GM18502 (cell line): Measurements from ENCODE around the gene TSR3.

Experiments
- ATAC-seq: cut with Tn5 transposase; IDR thresholded peaks from one replicate; pipeline ENCODE4 v1.9.1; 2021; ENCODE audit warnings: mild to moderate bottlenecking; ENCODE audit not compliant: unreplicated experiment, poor library complexity

The TSR3 gene

DNA sequence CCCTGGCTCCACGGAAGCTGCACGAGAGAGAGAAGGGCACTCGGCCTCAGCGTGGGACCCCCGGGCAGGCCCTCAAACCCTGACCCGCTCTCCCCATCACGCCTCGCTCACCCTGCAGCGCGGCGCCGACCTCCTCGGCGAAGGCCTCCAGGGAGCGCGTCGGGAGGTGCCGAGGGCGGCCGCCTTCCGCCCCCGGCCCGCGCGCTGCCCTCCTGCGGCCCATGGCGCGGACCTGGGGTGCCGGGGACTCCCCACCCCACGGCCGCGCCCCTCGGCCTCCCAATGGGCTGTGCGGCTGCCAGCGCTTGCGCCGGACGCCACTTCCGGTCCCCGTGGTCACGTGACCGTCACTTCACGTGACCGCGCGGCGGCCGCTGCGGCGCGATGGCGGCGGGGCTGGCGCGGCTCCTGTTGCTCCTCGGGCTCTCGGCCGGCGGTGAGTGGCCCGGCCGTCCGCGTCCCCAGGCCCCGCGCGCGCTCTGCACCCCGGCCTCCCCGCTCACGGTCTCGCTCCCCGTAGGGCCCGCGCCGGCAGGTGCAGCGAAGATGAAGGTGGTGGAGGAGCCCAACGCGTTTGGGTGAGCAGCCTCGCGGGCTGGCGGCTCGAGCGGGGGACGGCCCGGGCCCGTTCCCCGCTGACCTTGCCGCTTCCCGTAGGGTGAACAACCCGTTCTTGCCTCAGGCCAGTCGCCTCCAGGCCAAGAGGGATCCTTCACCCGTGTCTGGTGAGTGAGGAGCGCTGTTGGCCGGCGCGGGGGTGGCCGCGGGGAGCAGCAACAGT lies at the start of gene TSR3, which contains the start of gene GNPTG:
TSR3 (minus strand) TSS at position 297 of the 781 bp plus-strand sequence; CDS start at position 223, 74 bp downstream.
GNPTG (plus strand) TSS at position 350 of the 781 bp plus-strand sequence; CDS start at position 385, 35 bp downstream.
- ATAC-seq, result peak; percentile 70

DNA sequence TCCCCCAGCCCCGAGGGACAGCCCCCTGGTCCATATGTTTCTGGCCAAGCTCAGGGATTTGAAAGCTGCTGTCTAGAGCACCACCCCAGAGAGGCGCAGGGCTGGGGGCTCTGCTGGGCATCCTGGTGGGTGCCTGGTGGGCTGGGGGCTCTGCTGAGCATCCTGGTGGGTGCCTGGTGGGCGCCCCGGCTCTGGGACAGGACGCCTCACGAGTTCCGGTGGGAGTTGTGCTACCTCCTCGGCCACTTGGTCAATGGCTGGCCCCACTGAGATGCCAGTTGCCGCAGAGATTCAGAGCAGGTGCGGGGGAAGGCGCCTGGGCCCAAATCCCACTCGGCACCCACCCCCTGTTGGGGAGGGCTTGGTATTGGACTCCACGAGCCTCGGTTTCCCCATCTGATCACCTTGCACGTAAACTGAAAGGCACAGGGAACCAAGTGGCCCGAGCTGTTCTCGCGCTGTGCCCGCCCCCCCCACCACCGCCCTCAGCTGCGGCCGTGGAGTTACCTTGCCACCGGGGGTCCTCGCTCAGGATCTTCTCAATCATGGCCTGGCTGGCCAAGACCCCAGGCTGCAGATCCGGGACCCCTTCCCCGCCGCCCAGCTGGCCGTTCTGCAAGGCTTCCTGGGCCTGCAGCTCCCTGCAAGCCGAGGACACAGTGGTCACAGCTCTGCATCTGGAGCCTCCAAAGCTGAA lies 49.5 kb upstream of the TSR3 start:
- no peak for ATAC-seq

DNA sequence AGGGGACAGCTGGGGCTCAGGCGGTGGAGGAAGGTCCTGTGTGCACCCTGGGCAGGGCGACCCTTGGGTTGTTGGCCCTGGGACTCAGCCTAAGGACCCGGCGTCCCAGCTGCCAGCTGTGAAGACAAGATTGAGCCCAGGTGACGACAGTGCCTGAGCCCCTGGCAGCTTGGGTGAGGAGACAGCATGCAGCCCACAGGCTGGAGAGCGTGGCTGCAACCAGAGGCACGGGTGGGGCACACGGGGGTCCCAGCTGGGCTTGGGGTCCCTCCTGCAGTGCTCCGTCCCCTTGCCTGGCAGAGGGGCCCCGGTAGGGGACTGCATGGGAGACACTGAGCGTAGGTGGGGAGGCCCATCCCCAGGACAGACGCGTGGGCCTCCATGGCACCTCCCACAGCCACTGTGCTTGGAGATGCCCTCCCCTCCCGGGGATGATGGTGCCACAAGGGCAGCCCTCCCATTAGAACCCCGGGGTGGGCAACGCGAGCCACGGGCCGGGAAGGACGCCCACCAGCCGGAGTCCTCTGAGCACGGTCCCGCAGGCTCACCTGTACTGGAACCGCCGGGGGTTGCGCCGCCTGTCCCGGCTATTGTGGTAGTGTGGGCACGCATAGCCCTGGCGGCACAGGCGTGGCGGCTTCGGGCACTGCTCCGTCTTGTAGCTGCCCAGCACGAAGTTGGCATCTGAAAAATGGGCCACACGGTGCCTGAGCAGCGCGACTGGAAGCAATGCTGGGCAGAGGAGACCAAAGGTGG lies 47.3 kb upstream of the TSR3 start:
- ATAC-seq, result no peak

DNA sequence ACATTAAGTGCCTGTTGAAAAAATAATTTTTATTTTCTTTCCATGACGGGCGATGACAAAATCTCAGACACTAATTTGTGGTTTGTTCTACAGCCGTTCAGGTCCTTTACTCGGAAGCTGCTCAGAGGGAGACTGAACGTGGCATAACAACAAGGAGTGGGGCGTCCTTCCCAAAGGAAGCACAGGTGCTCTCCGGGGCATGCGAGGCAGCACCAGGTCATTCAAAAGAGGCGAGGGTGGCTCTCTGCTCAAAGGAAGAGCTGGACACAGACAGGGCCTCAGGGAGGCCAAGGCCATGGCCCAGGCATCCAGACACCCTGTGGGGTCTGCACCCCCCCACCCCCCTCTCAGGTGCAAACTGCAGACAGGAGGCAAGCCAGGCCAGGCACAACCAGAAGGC lies 46.7 kb upstream of the TSR3 start:
- ATAC-seq, result no peak

DNA sequence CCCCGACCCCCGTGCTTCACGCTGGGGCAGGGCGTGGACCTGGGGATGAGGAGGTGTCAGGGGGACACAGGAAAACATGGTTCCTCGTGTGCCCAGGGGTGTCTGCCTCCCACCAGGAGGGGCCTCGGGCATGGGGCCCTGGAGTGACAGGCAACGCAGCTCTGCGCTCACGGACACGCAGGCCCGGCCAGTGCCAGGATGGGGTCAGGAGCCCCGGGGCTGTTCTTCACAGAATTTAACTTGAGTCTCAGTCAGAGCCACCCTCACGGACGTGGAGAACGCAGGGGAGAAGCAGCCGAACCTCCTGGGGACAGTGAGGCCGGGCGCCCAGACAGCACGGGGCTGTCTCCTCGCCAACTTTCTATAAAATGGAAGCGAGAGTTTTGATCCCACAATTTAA lies 46.1 kb upstream of the TSR3 start:
- no peak for ATAC-seq

DNA sequence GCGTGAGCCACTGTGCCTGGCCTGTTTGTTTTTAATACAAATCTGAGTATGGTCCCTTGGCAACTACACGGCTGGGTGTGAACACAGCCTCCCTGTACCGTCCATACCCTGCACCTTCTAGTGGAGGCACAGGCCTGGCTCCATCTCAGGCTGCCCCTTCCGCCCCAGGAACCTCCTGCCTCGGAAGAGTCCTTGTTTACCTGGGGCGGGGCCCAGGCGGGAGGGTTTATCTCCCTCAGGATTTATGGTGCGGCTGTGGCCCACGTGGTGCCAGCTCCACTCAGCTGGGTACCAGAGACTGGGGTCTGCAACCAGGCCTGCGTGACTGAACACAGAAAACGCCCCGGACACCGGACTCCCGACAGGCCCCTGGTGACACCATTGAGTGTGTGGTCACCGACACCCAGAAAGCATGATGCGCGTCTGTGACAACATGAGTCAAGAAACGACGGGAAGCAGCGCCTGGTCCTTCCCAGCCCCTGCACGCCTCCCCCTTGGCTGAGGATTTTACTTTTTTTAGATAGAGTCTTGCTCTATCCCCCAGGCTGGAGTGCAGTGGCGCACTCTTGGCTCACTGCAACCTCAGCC lies 43.9 kb upstream of the TSR3 start:
- no peak for ATAC-seq

DNA sequence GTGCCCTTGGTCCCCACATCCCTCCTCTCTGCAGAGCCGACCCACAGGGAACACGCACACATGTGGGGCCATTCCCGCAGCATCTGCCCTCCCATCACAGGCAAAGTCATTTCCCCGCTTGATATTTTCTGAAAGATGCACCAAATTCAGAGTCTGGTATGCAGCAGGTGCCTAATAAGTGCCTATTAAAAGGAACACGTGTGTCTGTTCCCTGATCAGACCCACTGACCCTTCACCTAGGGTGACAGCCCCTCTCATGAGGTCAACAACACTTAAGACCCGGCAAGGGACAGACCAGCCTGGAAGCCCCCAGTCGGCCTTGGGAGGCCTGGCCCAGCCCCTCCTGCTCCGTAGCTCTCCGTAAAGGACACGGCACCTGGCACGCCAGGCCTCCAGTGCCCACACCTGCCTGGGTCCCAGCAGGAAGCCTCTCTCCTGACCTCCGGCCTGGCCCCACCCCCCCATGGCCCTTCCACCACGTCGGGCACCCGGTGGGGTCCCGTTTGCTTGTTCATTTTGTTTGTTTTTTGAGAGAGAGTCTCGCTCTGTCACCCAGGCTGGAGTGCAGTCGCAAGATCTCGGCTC lies 42.8 kb upstream of the TSR3 start:
- no peak for ATAC-seq

DNA sequence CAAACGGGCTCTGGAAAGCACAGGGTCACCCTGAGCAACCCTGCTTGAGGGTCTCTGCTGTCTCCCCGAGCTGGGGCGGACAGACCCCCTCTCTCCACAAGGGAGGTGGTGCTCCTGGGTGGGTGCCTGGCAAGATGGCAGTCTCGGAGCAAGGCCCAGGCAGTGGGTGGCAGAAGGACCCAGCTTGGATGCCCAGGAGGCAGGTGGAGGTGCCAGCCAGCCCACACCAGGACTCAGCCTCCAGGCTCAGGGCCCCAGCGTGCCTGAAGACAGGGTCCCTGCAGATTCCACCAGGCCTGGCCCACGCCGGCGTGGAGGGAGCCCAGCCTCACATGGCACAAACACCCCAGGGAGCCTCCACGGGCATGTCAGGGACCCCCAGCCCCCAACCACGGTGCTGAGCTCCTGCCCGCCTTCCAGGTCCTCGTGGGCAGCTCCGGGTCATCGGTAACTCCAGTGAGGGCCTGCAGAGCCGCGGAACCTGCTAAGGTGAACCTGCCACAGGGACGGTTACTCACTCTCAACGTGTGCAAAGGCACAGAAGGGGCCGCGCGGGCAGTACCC lies 42.0 kb upstream of the TSR3 start:
- no peak for ATAC-seq

DNA sequence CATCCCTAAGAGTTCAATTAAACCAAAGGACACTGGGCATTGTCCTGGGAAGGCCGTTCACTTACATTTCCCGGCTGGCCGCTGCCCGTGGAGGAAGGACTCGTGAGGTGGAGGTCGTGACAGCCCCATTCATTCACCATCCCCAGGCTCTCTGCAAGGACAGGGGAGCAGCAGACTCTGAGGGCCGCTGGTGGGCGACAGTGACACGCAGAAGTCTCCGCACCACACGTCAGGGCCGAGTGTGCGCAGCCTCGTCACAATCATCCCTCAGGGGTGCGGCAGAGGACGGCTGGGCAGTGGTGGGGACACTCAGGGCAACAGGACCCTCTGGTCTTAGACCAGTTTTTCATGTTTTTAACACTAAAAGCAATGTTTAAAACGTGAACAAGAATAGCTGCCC lies 41.1 kb upstream of the TSR3 start:
- no peak for ATAC-seq

DNA sequence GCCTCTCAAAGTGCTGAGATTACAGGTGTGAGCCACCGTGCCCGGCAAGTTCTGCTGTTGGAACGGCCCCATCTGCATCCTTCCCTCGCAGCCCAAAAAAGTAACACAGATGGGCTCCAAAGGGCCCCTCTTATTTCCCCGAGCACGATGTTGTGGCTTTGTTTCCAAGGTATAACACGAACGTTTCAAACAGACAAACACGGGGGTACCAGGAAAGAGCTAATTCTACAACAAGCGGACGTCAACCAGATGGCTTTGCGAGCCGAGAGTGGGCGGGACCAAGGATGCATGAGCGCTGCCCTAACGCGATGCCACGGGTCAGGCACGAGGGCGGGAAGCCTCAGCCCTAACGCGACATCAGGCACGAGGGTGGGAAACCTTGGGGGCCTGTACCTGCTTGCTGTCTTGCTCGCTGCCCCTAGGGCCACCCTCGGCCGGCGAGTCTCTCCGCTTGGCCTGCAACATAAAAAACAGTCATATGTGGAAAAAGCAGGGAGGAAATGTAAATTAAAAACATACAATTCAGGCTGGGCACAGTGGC lies 38.6 kb upstream of the TSR3 start:
- ATAC-seq, result no peak

DNA sequence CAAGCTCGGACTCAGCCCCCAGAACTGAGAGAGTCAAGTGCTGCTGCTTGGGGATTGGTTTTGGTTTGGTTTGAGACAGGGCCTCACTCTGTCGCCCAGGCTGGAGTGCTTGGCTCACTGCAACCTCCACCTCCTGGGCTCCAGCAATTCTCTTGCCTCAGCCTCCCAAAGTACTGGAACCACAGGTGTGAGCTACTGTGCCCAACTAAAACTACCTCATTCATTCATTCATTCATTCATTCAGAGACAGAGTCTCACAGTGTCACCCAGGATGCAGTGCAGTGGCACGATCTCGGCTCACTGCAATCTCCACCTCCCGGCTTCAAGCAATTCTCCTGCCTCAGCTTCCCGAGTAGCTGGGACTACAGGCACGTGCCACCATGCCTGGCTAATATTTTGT lies 38.1 kb upstream of the TSR3 start:
- ATAC-seq, result no peak

DNA sequence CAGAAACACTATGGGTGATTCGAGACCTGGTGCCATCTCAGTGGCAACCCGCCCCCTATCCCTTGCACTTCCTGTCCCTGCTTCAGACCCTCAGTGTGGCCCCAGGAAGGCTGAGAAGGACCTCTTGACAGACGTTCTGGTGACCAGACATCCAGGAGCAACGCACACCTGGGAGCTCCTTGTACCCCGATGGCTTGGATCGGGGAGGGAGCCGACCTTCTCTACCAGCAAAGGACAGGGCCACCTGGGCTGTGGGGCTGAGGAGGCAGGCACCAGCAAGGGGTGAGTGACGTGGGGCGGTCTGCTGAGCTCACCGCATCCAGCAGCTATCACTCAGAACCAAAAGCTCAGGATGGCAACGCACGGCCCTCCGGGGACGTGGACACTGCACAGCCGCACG lies 35.7 kb upstream of the TSR3 start:
- no peak for ATAC-seq

DNA sequence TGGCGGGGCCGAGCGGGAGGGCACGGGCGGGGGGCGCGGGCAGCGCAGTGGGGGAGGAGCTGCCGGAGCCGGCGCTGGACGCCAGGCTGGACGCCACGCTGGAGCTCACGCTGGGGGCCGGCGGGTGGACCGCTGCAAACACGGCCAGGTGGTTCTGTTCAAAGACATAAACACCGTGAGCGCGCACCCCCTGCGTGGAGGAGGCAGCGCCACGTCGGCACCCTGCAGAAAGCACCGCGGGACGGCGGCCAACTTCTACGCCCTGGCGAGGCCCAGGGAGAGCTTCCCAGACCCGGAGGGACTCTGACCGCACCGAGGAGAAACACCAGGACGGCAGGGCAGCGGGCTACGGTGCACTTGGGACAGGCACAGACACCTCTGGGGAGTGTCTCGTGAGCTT lies 33.6 kb upstream of the TSR3 start:
- no peak for ATAC-seq

DNA sequence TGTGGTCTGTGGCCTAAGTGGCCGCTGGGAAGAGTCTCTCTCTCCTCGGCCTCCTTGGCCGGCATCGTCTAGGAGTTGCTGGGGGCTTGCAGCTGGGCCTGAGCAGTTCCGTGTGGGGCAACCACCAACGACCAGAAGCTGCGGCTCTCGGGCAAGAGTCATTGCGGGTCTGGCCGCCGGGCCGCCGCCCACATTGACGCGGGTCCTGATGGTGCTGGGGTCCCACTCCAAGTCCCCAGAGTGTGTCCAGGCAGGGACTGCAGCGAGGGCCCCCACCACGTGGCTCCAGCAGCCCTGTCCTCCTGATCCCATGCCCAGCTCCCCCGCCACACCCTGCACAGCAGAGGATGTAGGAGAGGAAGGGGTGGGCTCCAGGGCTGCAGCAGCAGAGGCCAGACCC lies 31.9 kb upstream of the TSR3 start:
- ATAC-seq, result no peak

DNA sequence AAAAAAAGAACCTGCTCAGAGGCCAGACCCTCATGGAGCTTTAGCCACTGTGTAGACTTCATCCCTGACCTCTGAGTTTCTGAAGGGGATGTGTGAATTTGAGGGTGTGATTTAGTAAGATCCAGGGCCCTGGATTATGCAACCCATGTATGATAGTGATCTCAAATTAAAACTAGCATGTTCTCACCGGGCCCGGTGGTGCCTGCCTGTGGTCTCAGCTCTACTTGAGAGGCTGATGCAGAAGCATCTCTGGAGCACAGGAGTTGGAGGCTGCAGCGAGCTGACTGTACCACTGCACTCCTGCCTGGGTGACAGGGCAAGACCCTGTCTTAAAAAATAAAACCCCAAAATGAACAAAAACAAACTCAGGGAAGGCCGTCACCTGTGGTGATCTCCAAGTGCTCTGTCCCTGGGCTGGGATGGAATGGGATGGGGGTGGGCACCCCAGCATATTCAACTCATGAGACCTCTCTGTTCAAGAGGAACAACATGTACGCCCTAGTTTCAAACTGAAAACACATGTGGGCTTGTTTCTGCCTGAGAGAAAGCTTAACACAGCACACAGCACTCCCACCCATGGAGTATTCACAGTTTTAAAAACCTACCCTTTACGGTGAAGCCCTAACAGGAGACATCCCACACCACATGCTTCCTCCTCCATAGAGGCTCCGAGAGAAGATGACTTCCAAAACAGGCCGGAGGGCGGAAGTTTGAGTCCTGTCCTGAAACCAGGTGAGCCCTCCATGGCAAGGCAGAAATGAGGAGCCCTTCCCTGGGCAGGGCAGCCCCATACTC lies 30.1 kb upstream of the TSR3 start:
- ATAC-seq, result no peak

DNA sequence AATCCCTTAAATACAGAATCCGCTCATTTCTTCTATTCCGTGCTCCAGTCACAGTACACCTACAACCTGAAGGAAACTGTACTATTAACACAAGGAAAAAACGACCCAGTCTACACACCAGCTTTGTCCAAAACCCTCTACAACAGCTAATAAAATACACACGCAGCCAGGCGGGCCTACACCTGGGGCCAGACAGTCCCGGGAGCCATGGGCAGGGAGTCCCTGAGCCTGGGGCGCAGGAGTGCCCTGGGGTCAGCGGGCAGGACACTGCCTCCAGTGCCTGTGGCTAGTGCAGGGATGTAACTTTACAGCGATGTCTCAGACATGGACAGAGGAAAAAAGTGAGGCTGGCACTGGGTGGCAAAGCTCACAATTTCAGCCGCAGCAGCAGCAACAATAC lies 28.5 kb upstream of the TSR3 start:
- no peak for ATAC-seq

DNA sequence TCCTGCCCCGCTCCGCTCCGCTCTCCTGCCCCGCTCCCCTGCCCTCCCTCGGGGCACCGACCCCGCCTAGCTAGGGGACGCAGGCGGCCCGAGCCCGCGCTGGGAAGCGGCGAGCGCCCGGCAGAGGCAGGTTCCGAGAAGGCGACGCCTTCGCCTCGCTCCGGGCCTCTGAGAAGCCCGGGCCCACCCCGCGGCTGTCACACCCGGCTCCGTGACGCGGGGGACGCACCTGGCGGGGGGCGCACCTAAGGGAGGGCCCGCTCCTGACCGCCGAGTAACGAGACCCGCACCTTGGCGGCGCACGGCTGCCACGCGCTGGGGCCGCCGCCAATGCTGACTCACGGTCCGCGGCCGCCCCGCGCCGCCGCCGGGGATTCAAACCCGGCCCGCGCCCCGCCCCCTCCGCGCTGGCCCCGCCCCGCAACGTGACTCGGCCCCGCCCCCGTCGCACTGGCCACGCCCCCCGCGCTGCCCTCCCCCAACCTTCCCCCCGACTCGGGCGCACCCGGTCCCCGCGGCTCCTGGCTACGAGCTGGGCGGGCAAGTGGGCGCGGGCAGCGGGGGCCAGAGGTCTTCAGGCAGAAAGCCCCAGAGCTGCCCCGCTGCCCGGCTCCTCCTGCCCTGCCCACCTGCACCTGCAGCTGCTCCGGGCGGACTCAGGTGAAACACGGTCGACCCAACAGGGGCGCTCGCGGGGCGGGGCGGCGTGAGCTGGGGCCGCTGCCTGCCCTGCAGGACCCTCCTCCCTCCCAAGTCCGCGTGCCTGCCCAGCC lies 27.8 kb upstream of the TSR3 start:
- no peak for ATAC-seq

DNA sequence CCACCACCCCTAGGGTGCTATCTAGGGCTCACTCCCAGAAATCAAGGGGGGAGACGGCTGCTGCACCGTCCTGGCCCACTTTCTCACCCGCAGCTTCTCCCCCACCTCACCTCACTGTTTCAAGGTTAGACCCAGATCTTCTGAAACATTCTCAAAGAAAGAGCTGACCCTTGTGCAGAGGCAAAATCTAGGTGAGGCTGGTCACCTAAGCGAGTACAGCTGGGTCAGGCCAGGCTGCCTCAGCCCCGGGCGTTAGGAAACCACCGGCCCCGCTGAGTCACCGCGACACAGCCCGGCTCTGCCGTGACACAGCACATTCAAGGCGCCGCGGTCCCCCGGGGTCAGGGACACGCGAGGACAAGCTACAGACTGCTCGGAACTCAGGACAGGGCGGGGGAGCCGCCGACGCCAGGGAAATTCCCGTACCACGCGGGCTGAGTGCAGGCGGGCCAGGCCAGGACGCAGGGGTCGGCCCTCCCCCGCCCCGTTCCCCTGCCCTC lies 27.2 kb upstream of the TSR3 start:
- no peak for ATAC-seq
